HFF-Myc (cell line): ENCODE data around the gene APOBEC3B.
"Not testable (repeated sequence)": the region's sequence is repeated elsewhere in the genome, so short reads cannot be mapped to it uniquely, and the experiment has no call there.

Experiments
- DNase-seq: peaks from one replicate; pipeline ENCODE4 v3.0.0-alpha.2; 2011; ENCODE audit warnings: low read depth; ENCODE audit errors: extremely low read depth
- H3K4me3 ChIP-seq: replicated peaks from 2 replicates; pipeline ENCODE4 v1.5.1; 2011; ENCODE audit warnings: low read depth, mild to moderate bottlenecking, control low read depth, low read length
- CTCF ChIP-seq: IDR thresholded peaks from 2 replicates; pipeline ENCODE4 v1.5.1; 2012; ENCODE audit warnings: mild to moderate bottlenecking, low read depth, low read length, control low read depth; ENCODE audit errors: missing control alignments

Gene APOBEC3B

GRCh38 chr22:38944653-38945052 is 37.5 kb upstream of the APOBEC3B start:
- DNase-seq = no peak
- TF ChIP-seq CTCF = no peak
- H3K4me3 ChIP-seq = no peak overlapping the region

- not testable (repeated sequence) for DNase-seq, H3K4me3 ChIP-seq
Observed at GRCh38 chr22:38945706-38946338, 36.3 kb upstream of the APOBEC3B start.

GRCh38 chr22:38946771-38947170 is 35.4 kb upstream of the APOBEC3B start:
- DNase-seq = no peak
- no peak for TF ChIP-seq CTCF
- H3K4me3 ChIP-seq = no peak overlapping the region

DNA sequence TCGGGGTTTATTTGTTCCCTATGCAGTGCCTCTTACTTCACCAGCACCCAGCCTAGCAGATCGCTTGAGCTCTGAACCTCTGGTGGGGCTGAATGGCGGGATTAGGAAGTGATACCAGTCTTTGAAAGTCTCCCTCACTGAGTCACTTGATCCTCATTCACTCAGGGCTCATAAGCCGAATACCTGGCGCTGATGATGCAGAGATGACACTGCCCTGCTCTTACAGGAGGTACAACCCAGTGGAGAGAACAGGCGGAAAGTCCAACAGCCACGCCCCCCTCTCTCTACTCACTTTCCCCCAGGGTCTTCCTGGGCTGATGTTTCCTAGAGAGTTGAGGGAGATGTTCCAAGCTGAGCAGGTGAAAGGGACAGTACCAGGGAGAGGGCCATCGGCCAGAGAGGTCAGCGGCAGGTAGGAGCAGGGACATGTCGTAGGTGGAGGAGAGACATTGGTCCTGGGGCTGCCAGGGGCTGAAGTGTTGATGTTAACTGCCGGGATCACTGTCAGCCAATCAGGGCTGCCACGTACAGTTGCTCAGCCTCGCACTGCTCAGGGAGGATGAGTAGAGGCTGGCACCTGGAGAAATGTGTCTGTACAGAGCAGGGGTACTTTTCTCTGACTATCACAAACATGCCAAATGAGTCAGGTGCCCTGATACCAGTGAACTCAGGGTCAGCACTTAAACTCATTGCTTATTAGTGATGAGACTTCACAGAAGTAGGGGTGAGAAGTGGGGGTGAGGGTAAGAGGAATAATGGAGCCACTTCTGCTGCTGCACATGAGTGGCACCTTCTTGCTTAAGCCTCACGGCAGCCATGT is 34.6 kb upstream of the APOBEC3B start:
- TF ChIP-seq CTCF = no peak
- no peak overlapping the region for H3K4me3 ChIP-seq
- DNase-seq = no peak

DNA sequence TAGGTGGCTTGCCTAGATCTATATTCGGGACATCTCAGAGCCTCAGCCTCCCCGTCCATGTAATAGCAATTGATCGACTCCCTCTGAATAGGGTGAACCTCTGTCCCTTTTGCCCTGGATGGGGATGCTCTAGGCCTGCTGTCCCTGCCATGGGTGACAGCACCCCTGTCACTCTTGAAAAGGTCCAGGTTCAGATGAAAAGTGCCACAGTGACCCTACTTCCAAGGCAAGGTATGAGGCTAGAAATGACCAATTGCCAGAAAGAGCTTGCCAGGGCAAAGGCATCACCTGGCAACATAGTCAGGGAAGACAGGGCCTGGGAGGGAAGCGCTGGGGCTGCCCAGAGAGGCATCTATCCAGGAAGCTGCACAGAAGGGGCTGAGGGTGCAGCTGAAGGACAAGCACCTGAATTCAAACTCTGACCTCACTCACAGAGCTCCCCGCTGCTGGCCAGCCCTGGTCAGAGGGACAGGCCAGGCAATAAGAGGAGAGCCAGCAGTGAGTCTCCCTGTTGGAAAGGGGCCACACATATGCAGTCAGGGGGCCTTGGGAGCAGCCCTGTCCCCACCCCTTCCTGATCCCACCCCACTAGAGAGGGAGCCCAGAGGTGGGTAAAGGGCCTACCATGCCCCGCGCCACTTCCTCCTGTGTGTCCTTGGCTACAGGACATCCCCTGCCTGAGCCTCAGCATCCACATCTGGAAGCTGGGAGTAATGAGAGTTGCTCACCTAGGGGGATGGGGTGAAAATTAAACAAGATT is 33.8 kb upstream of the APOBEC3B start:
- no peak for TF ChIP-seq CTCF
- no peak overlapping the region for H3K4me3 ChIP-seq
- DNase-seq = no peak

DNA sequence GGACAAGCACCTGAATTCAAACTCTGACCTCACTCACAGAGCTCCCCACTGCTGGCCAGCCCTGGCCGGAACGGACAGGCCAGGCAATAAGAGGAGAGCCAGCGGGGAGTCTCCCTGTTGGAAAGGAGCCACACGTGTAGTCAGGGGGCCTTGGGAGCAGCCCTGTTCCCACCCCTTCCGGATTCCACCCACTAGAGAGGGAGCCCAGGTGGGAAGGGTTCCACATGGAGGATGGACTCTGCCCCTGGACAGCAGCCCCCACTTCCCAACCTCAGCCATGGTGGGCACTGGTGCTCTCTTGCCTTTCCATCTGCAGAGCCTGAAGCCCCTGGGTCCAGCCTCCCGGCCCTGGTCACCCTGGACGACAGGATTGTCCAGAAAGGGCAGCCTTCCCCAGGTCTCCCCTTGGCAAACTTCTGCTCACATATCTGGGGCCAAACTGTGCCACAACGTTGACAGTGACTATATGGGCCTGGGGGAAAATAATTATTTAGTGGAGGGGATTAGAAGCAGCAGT is 32.2 kb upstream of the APOBEC3B start:
- TF ChIP-seq CTCF = no peak
- H3K4me3 ChIP-seq = no peak overlapping the region
- no peak for DNase-seq
